Activated CD8-positive, alpha-beta T cell treated with anti-CD3 and anti-CD28 coated beads for 36 hours (primary cell): ENCODE results near the gene KCNK15. TPM values are rescaled to one million over a fixed set of nuclear protein-coding genes. Genes with fewer than 3 reads are reported as not detected.

ENCODE experiments used
- ATAC-seq: fragments of 200-7000 bp; cut with Tn5 transposase; one replicate; pipeline ENCODE4 v1.10.0; 2021; ENCODE audit warnings: mild to moderate bottlenecking, moderate library complexity
- CTCF ChIA-PET: fragments of 350-600 bp; sonication (Branson Sonifier 250); formaldehyde crosslinking; loops from one replicate; lab custom pipeline; 2021; ENCODE audit warnings: antibody characterized with exemption; lab: Charles Lee
- POLR2A ChIA-PET: fragments of 350-600 bp; sonication (Branson Sonifier 250); formaldehyde crosslinking; loops from one replicate; lab custom pipeline; 2021; ENCODE audit warnings: antibody characterized with exemption; lab: Charles Lee
- DNase-seq: peaks from one replicate; pipeline ENCODE4 v3.0.0-alpha.2; 2020
- H3K27ac Mint-ChIP-seq: one replicate; pipeline ENCODE4 v1.8.0; 2021; ENCODE audit warnings: mild to moderate bottlenecking, mixed read lengths
- H3K27me3 Mint-ChIP-seq: one replicate; pipeline ENCODE4 v1.8.0; 2021; ENCODE audit warnings: mixed read lengths
- H3K36me3 Mint-ChIP-seq: one replicate; pipeline ENCODE4 v1.8.0; 2021; ENCODE audit warnings: low read depth, mixed read lengths
- H3K4me1 Mint-ChIP-seq: one replicate; pipeline ENCODE4 v1.8.0; 2021; ENCODE audit warnings: low read depth, mixed read lengths
- H3K4me3 Mint-ChIP-seq: one replicate; pipeline ENCODE4 v1.8.0; 2021; ENCODE audit warnings: mild to moderate bottlenecking, moderate library complexity, mixed read lengths
- H3K9me3 Mint-ChIP-seq: one replicate; pipeline ENCODE4 v1.8.0; 2021; ENCODE audit warnings: mixed read lengths
- CTCF ChIP-seq: fragments of 200-600 bp; IDR thresholded peaks from one replicate; pipeline ENCODE4 v1.8.0; 2022; ENCODE audit warnings: antibody characterized with exemption, mild to moderate bottlenecking
- intact Hi-C: fragments of 100-400 bp; cut with micrococcal nuclease; formaldehyde crosslinking; loops from one replicate; pipeline ENCODE4 v1.10.0; 2022
- total RNA-seq, 2 experiments: library from RNA; stranded (reverse); gene quantifications; one replicate each; pipeline ENCODE4 v1.2.3, GENCODE V29; 2021

Gene KCNK15
- total RNA-seq, 2 experiments from 2014 or later: 0.25 to 0.29 TPM

DNA sequence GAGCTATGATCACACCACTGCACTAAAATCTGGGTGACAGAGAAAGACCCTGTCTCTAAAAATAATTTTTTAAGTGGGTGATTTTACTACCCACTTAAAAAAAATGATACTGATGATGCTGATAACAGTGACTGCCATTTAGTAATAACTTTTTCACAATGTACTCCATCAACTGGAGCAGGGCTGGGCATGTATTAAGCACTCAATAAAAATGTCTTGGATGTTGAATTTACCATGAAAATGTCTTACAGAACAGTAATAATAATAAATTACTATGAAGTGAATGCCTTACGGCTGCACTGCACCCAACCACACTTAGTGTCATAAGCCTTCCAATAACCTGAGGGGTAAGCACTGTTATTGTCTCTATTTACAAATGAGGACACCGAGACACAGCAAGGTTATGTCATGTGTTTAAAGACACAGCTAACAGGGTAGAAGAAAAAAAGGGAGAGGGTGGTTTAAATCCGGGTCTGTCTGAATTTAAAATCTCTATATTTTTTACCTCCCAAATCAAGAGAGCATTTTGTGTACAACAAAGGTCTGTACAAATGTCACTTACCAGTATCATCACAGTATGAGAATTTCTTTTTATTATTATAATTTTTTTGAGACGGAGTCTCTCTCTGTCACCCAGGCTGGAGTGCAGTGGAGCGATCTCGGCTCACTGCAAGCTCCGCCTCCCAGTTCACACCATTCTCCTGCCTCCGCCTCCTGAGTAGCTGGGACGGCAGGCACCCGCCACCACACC is 43.2 kb downstream of the KCNK15 start:
- H3K4me3 Mint-ChIP-seq: no peak overlapping the region
- no peak for TF ChIP-seq CTCF

DNA sequence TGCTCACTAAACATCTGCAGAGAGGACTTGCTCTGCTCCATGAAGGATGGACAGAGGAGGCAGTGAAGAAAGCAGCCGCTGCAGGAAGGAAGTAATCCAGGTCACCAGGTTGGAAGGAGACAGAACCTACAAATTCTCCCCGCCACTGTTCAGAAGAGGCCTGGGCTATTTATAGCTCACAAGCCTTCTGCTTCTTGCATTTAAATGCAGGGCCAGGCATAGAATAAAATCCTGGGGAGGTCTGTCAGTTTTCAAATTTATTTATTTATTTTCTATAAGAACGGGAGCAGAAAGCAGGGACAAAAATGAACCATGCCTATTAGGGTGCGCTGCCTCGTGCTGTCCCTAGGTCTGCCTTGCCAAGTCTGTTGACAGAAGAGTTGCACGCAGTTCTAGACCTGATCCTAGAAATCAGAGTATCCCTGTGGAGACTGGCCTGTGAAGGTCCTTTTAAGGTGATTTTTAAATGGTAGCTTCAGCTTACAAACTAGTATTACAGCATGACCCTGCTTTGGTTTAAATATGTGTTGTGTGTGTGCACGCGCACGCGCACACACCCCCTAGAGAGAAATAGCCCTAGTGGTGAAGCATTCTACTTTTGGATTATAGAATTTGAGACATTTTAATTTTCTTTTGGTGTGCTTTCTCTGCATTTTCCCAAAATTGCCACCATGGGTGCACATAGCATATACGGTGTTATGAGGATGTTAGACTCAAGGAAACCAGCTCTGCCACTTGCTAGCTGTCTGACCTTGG is 45.2 kb downstream of the KCNK15 start:
- ChIA-PET CTCF (no interaction called here), POLR2A (no interaction called here)
- H3K36me3 Mint-ChIP-seq: no peaks in the 10 kb centered on the region
- intact Hi-C loops: no loop called here
- no peak for ATAC-seq
- no peaks in the 10 kb centered on the region for H3K4me1 Mint-ChIP-seq
- no peak for TF ChIP-seq CTCF
- no peak for DNase-seq
- H3K27ac Mint-ChIP-seq: no peak overlapping the region
- H3K27me3 Mint-ChIP-seq: peaks cover 7% of the 10 kb centered on the region
- H3K9me3 Mint-ChIP-seq: no peaks in the 10 kb centered on the region
- H3K4me3 Mint-ChIP-seq: no peak overlapping the region

More for the DNA sequence above, 43.2 kb downstream of the KCNK15 start:
- no peak for ATAC-seq
- no peak overlapping the region for H3K27ac Mint-ChIP-seq
- H3K4me1 Mint-ChIP-seq: no peaks in the 10 kb centered on the region
- H3K9me3 Mint-ChIP-seq: no peaks in the 10 kb centered on the region
- ChIA-PET CTCF (interaction anchor here (1.0 to 1.6 kb wide), 3 partner anchors 11 to 78 kb away, joined by 3 to 8 read pairs (median 4); no protein-coding TSS in a partner anchor), POLR2A (interaction anchor here (0.6 kb wide), 1 partner anchor 574 kb away, joined by 3 read pairs; the partner anchor contains the start of gene SYS1)
- H3K27me3 Mint-ChIP-seq: peaks cover 7% of the 10 kb centered on the region
- no peak for DNase-seq
- no peaks in the 10 kb centered on the region for H3K36me3 Mint-ChIP-seq
- intact Hi-C loops: no loop called here

DNA sequence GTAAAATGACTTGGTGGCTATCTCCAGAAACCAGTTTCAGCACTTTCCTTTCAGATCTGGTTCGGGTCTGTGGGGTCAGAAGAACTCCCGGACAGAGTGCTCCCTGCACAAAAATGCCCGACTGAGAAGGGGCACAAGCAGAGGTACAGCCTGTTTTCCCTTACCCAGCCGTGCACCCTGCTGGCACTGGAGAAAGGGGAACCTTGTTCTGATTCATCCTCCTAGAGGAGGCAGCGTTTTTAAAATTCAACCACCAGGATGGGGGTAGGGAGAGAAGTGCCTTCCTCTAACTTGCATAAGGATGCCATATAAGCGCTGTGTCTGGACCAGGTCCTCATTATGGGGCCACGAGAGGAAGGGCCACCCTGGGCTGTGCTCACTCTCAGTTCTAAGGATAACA is 47.1 kb downstream of the KCNK15 start:
- H3K27me3 Mint-ChIP-seq: peaks cover 2% of the 10 kb centered on the region
- intact Hi-C loops: no loop called here
- CTCF ChIA-PET: no interaction called here
- H3K4me1 Mint-ChIP-seq: no peaks in the 10 kb centered on the region
- ATAC-seq: no peak
- no peaks in the 10 kb centered on the region for H3K9me3 Mint-ChIP-seq
- no peak overlapping the region for H3K27ac Mint-ChIP-seq
- TF ChIP-seq CTCF: no peak
- no peak for DNase-seq
- POLR2A ChIA-PET: no interaction called here
- no peak overlapping the region for H3K4me3 Mint-ChIP-seq
- no peaks in the 10 kb centered on the region for H3K36me3 Mint-ChIP-seq

DNA sequence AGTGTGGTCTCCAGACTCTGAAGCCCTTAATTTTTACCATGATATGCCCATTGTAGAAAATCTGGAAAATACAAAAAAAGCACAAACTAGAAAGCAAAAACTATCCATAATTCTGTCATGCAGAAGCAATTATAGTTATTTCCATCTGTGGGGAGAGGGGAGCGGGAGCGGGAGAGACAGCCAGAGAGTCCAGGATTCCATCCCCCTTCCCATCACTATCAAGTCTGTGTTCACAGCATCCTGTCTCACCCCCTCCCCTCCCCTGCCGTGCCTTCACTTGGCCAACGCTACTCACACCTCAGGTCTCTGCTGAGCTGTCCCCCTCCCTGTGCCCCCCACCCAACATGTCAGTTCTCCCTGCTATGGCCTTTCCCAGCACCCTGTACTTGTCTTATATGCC is 50.2 kb downstream of the KCNK15 start:
- Mint-ChIP-seq H3K27ac (no peak overlapping the region), H3K4me3 (no peak overlapping the region), H3K4me1 (no peaks in the 10 kb centered on the region), H3K9me3 (no peaks in the 10 kb centered on the region), H3K27me3 (peaks cover 2% of the 10 kb centered on the region), H3K36me3 (no peaks in the 10 kb centered on the region)
- CTCF ChIA-PET: interaction anchor here (0.9 to 2.1 kb wide), 3 partner anchors 37 to 93 kb away, joined by 3 to 7 read pairs (median 3); no protein-coding TSS in a partner anchor
- TF ChIP-seq CTCF: no peak
- ATAC-seq (no peak), DNase-seq (no peak)
- POLR2A ChIA-PET: no interaction called here
- intact Hi-C loops: no loop called here

- Mint-ChIP-seq H3K27me3 (peaks cover 2% of the 10 kb centered on the region), H3K27ac (no peak overlapping the region), H3K9me3 (no peaks in the 10 kb centered on the region), H3K36me3 (no peaks in the 10 kb centered on the region), H3K4me1 (no peaks in the 10 kb centered on the region), H3K4me3 (no peak overlapping the region)
- DNase-seq: no peak
- ChIA-PET CTCF (interaction anchor here (0.9 to 2.1 kb wide), 3 partner anchors 37 to 92 kb away, joined by 3 to 7 read pairs (median 3); no protein-coding TSS in a partner anchor), POLR2A (no interaction called here)
- no peak for ATAC-seq
- TF ChIP-seq CTCF: no peak
- intact Hi-C loops: no loop called here
Observed at GRCh38 chr20:44796311-44796710, 50.6 kb downstream of the KCNK15 start.
